GM10266 (cell line): ENCODE data around the gene C1orf74.

Experiments
- DNase-seq: peaks from one replicate; pipeline ENCODE4 v3.0.0; 2012; ENCODE audit errors: extremely low spot score
- CTCF ChIP-seq: IDR thresholded peaks from 2 replicates; pipeline ENCODE4 v1.5.1; 2012; ENCODE audit warnings: mild to moderate bottlenecking, low read depth; ENCODE audit not compliant: control insufficient read depth, insufficient read depth; ENCODE audit errors: missing control alignments

The C1orf74 gene

GRCh38 chr1:209759829-209760359 lies 24.5 kb downstream of the C1orf74 start:
- no peak for TF ChIP-seq CTCF
- no peak for DNase-seq

- no peak for TF ChIP-seq CTCF
- DNase-seq, result no peak
Observed at GRCh38 chr1:209758400-209758799, 26.0 kb downstream of the C1orf74 start.

- TF ChIP-seq CTCF, result no peak
- DNase-seq, result peak; percentile 26
Observed at GRCh38 chr1:209756615-209757445, 27.5 kb downstream of the C1orf74 start.

GRCh38 chr1:209755926-209756614 lies 28.3 kb downstream of the C1orf74 start, which contains the start of gene TRAF3IP3:
TSS of gene TRAF3IP3 (plus strand) at chr1:209756053. CDS start at chr1:209760040, 3,987 bp downstream.
- no peak for TF ChIP-seq CTCF
- DNase-seq, result peak; percentile 69

GRCh38 chr1:209755256-209755655 lies 29.1 kb downstream of the C1orf74 start:
- no peak for TF ChIP-seq CTCF
- no peak for DNase-seq

- DNase-seq, result no peak
- TF ChIP-seq CTCF, result no peak
Observed at GRCh38 chr1:209752890-209753289, 31.5 kb downstream of the C1orf74 start.

GRCh38 chr1:209751627-209752231 lies 32.6 kb downstream of the C1orf74 start:
- DNase-seq, result peak; percentile 61
- no peak for TF ChIP-seq CTCF
